ENCODE results near the gene FAM20A. TPM values are rescaled to one million over a fixed set of nuclear protein-coding genes. Genes with fewer than 3 reads are reported as not detected.

FAM20A gene
- total and polyA plus RNA-seq, 9 of the 15 experiments (the other 6 are each of a cell fraction or from before 2014, with no cell fraction given): 0.07 TPM; not detected in 8

DNA sequence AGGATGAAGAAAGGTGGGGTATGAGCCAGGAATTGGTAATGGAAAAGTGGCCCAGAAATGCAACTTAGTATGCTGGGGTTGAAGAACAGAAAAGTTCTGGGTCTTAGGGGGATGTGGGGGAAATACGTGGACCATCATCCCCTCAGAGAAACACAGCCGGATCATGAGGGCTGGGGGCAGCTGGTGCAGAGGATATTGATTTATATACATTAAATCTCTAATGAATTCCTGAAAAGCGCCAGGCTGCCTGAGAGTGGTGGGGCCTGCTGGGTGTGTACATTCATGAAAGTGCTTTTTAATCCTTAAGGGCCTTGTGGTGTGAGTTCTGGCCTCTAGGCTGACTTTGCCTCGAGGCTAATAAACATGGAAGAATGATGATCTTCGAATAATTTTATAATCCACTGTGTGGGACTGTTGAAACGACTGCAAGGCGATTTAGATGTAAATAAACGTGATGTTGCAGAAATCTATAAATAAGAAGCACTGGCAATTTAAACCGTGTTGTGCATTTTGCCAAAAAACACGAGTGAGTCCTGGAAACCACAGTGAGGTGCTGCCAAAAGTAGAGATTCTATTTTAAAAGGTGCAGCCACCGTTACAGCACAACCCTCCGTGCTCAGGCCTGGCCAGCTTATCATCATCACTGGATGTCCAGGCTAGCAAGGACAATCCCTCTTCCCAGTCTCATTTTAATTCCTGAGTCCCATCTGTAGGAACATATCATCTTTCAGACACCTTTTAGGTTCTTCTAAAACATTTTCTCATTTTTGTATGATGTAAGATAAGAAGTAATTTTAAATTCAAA lies 56.9 kb downstream of the FAM20A start:
- FAIRE-seq (no peak), DNase-seq (ENCODE audit: extremely low read depth in 1 of 4, low spot score in 3 of 4) (no peak), ATAC-seq (no peak)
- Histone ChIP-seq H2AFZ (ENCODE audit: low read depth, low read length) (no peak overlapping the region), H3K9me1 (ENCODE audit: control insufficient read depth, insufficient read depth, low read length) (no peaks in the 10 kb centered on the region), H3K9ac (ENCODE audit: insufficient read depth in 1 of 2, low read depth in 2 of 2, low read length in 2 of 2) (no peak overlapping the region), H3K27me3 (ENCODE audit: control insufficient read depth in 2 of 2, insufficient read depth in 2 of 2, low read length in 2 of 2) (peaks cover 10 to 26% of the 10 kb centered on the region in 2 experiments), H3K4me3 (no peak overlapping the region), H3K79me2 (ENCODE audit: control insufficient read depth, insufficient read depth, low read length) (no peaks in the 10 kb centered on the region), H3K4me1 (replicated peaks in 1 of 2; ENCODE audit: control insufficient read depth in 2 of 2, insufficient read depth in 2 of 2, low read length in 2 of 2) (no peaks in the 10 kb centered on the region), H3K4me2 (ENCODE audit: insufficient read depth, low read length) (no peak overlapping the region), H4K20me1 (replicated peaks; ENCODE audit: control insufficient read depth, insufficient read depth, low read length) (peaks cover 3% of the 10 kb centered on the region; the same call in 1 of the 2 replicates), H3K36me3 (ENCODE audit: control insufficient read depth, insufficient read depth, low read length) (no peaks in the 10 kb centered on the region), H3K27ac (ENCODE audit: extremely low read depth, low read depth, low read length) (no peak overlapping the region), H3K9me3 (replicated peaks; ENCODE audit: control insufficient read depth, insufficient read depth, low read depth, low read length) (no peaks in the 10 kb centered on the region)
- in situ Hi-C loops (cut with MboI) (no loop called here), intact Hi-C loops (cut with micrococcal nuclease) (no loop called here)
- POLR2A ChIA-PET: no interaction called here
- CTCF ChIA-PET (ENCODE audit: low intra/inter-chr PET ratio): no interaction called here
- WGBS (ENCODE audit: insufficient coverage, low coverage, missing lambda C conversion rate): 3% methylated on average over 12 of the region's 12 CpGs
- TF ChIP-seq, protein P1, sequence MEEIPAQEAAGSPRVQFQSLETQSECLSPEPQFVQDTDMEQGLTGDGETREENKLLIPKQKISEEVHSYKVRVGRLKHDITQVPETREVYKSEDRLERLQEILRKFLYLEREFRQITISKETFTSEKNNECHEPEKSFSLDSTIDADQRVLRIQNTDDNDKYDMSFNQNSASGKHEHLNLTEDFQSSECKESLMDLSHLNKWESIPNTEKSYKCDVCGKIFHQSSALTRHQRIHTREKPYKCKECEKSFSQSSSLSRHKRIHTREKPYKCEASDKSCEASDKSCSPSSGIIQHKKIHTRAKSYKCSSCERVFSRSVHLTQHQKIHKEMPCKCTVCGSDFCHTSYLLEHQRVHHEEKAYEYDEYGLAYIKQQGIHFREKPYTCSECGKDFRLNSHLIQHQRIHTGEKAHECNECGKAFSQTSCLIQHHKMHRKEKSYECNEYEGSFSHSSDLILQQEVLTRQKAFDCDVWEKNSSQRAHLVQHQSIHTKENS (CRISPR knock-in tag; IDR thresholded peaks at IDR 0.05): no peak
- TF ChIP-seq SMARCC2 (IDR thresholded peaks at IDR 0.05; ENCODE audit: low read depth) (no peak), RBM25 (IDR thresholded peaks at IDR 0.05; ENCODE audit: low read depth, low read length, severe bottlenecking) (no peak), ZNF217 (CRISPR knock-in tag; IDR thresholded peaks at IDR 0.05) (no peak), HDAC8 (tag; IDR thresholded peaks at IDR 0.05) (no peak), SMARCA4 (IDR thresholded peaks at IDR 0.05) (no peak), PHF8 (IDR thresholded peaks at IDR 0.05; ENCODE audit: borderline replicate concordance, low read length) (no peak)
- TF ChIP-seq, protein P2, sequence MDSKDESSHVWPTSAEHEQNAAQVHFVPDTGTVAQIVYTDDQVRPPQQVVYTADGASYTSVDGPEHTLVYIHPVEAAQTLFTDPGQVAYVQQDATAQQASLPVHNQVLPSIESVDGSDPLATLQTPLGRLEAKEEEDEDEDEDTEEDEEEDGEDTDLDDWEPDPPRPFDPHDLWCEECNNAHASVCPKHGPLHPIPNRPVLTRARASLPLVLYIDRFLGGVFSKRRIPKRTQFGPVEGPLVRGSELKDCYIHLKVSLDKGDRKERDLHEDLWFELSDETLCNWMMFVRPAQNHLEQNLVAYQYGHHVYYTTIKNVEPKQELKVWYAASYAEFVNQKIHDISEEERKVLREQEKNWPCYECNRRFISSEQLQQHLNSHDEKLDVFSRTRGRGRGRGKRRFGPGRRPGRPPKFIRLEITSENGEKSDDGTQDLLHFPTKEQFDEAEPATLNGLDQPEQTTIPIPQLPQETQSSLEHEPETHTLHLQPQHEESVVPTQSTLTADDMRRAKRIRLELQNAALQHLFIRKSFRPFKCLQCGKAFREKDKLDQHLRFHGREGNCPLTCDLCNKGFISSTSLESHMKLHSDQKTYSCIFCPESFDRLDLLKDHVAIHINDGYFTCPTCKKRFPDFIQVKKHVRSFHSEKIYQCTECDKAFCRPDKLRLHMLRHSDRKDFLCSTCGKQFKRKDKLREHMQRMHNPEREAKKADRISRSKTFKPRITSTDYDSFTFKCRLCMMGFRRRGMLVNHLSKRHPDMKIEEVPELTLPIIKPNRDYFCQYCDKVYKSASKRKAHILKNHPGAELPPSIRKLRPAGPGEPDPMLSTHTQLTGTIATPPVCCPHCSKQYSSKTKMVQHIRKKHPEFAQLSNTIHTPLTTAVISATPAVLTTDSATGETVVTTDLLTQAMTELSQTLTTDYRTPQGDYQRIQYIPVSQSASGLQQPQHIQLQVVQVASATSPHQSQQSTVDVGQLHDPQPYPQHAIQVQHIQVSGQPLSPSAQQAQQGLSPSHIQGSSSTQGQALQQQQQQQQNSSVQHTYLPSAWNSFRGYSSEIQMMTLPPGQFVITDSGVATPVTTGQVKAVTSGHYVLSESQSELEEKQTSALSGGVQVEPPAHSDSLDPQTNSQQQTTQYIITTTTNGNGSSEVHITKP (IDR thresholded peaks at IDR 0.05; ENCODE audit: partially characterized antibody): no peak
- BruUV-seq (replicated peaks): no TSS peak

Data from K562 (cell line).